Mesendoderm (in vitro differentiated cells): Measurements from ENCODE around the gene CPT2.

Experiments used
- DNase-seq: peaks from one replicate; pipeline ENCODE4 v3.0.0; 2013
- H2AK5ac ChIP-seq: 2 replicates; pipeline ENCODE4 v1.6.1; 2013; ENCODE audit warnings: low read length, inconsistent platforms
- H2BK120ac ChIP-seq: 2 replicates; pipeline ENCODE4 v1.6.1; 2013; ENCODE audit warnings: low read depth, mild to moderate bottlenecking, low read length, moderate library complexity, mixed read lengths
- H2BK15ac ChIP-seq: replicated peaks from 2 replicates; pipeline ENCODE4 v1.6.1; 2013; ENCODE audit warnings: low read depth, mild to moderate bottlenecking, moderate library complexity
- H2BK5ac ChIP-seq: 2 replicates; pipeline ENCODE4 v1.6.1; 2013; ENCODE audit warnings: low read length, inconsistent platforms
- H3K18ac ChIP-seq: 2 replicates; pipeline ENCODE4 v1.6.1; 2013; ENCODE audit warnings: mild to moderate bottlenecking, low read length, mixed read lengths
- H3K23ac ChIP-seq: one replicate; pipeline ENCODE4 v1.6.1; 2013; ENCODE audit warnings: low read length
- H3K27ac ChIP-seq: 2 replicates; pipeline ENCODE4 v1.5.1; 2013; ENCODE audit warnings: low read depth, mild to moderate bottlenecking, inconsistent platforms, low read length, moderate library complexity
- H3K27me3 ChIP-seq: 2 replicates; pipeline ENCODE4 v1.6.1; 2013; ENCODE audit warnings: low read length, control low read depth, mild to moderate bottlenecking, inconsistent platforms; ENCODE audit not compliant: insufficient read depth, poor library complexity
- H3K36me3 ChIP-seq: 2 replicates; pipeline ENCODE4 v1.6.1; 2013; ENCODE audit warnings: low read length, inconsistent platforms; ENCODE audit not compliant: control insufficient read depth, insufficient read depth
- H3K4ac ChIP-seq: one replicate; pipeline ENCODE4 v1.6.1; 2013; ENCODE audit warnings: low read depth, mild to moderate bottlenecking, low read length, moderate library complexity
- H3K4me1 ChIP-seq: 2 replicates; pipeline ENCODE4 v1.6.1; 2013; ENCODE audit warnings: low read depth, low read length, inconsistent platforms; ENCODE audit not compliant: control insufficient read depth
- H3K4me2 ChIP-seq: 2 replicates; pipeline ENCODE4 v1.6.1; 2013; ENCODE audit warnings: low read length
- H3K4me3 ChIP-seq: 2 replicates; pipeline ENCODE4 v1.5.1; 2013; ENCODE audit warnings: mild to moderate bottlenecking, low read length
- H3K56ac ChIP-seq: one replicate; pipeline ENCODE4 v1.6.1; 2013; ENCODE audit warnings: low read length
- H3K79me1 ChIP-seq: 2 replicates; pipeline ENCODE4 v1.6.1; 2013; ENCODE audit warnings: low read length, inconsistent platforms
- H3K79me2 ChIP-seq: 2 replicates; pipeline ENCODE4 v1.6.1; 2013; ENCODE audit warnings: mild to moderate bottlenecking, low read length; ENCODE audit not compliant: control insufficient read depth, insufficient read depth
- H3K9ac ChIP-seq: 2 replicates; pipeline ENCODE4 v1.6.1; 2013; ENCODE audit warnings: low read length, inconsistent platforms
- H4K5ac ChIP-seq: one replicate; pipeline ENCODE4 v1.6.1; 2013; ENCODE audit warnings: low read length
- H4K8ac ChIP-seq: one replicate; pipeline ENCODE4 v1.6.1; 2013; ENCODE audit warnings: low read depth, mild to moderate bottlenecking, control low read depth, low read length, moderate library complexity
- WGBS: extraction: QIAGEN DNeasy Blood & Tissue Kit; methylation state at CpG from one replicate; pipeline ENCODE4 v1.1.7; 2013; ENCODE audit warnings: low lambda C conversion rate, missing lambda C conversion rate; ENCODE audit not compliant: insufficient coverage; ENCODE audit errors: extremely low coverage; 5-methylcytosine and 5-hydroxymethylcytosine counted together

The CPT2 gene

GRCh38 chr1:53220171-53220961 is 23.7 kb downstream of the CPT2 start, which contains the start of gene CZIB:
Gene CZIB, minus strand, starts transcription at chr1:53220634. Its CDS starts 59 bp downstream, at chr1:53220575.
- H4K8ac ChIP-seq: no peak within 1 kb of the TSS
- peaks cover 2% of the 10 kb centered on the region for H3K79me1 ChIP-seq
- no peak within 1 kb of the TSS for H3K4ac ChIP-seq
- no CpG with 5 or more reads among the region's 61 CpGs for WGBS
- peak within 1 kb of the TSS; percentile 77 for H3K4me2 ChIP-seq
- DNase-seq: peak; percentile 96
- H2BK5ac ChIP-seq: peak within 1 kb of the TSS; percentile 28
- peak within 1 kb of the TSS; percentile 98 for H3K56ac ChIP-seq
- H3K4me1 ChIP-seq: peaks cover 4% of the 10 kb centered on the region
- H3K27ac ChIP-seq: peak within 1 kb of the TSS; percentile 55
- peak within 1 kb of the TSS; percentile 49 for H3K4me3 ChIP-seq
- peak within 1 kb of the TSS; percentile 74 for H3K23ac ChIP-seq
- H4K5ac ChIP-seq: no peak within 1 kb of the TSS
- H3K27me3 ChIP-seq: no peaks in the 10 kb centered on the region
- peak within 1 kb of the TSS; percentile 92 for H3K9ac ChIP-seq
- H3K79me2 ChIP-seq: no peaks in the 10 kb centered on the region
- H2BK15ac ChIP-seq: no peak within 1 kb of the TSS
- H3K18ac ChIP-seq: peak within 1 kb of the TSS; percentile 8
- no peak within 1 kb of the TSS for H2BK120ac ChIP-seq
- H3K36me3 ChIP-seq: peaks cover 3% of the 10 kb centered on the region
- H2AK5ac ChIP-seq: no peak within 1 kb of the TSS

GRCh38 chr1:53220962-53221286 is 24.3 kb downstream of the CPT2 start:
- DNase-seq: no peak
- no peaks in the 10 kb centered on the region for H3K27me3 ChIP-seq
- H2AK5ac ChIP-seq: no peak overlapping the region
- no peak overlapping the region for H3K18ac ChIP-seq
- no peak overlapping the region for H3K27ac ChIP-seq
- no peak overlapping the region for H2BK120ac ChIP-seq
- peak overlapping the region; percentile 30 for H3K4me3 ChIP-seq
- H3K79me1 ChIP-seq: peaks cover 2% of the 10 kb centered on the region
- H4K8ac ChIP-seq: no peak overlapping the region
- H3K56ac ChIP-seq: peak overlapping the region; percentile 98
- peaks cover 4% of the 10 kb centered on the region for H3K4me1 ChIP-seq
- H3K9ac ChIP-seq: peak overlapping the region; percentile 92
- H3K4me2 ChIP-seq: peak overlapping the region; percentile 77
- no peak overlapping the region for H2BK5ac ChIP-seq
- H3K4ac ChIP-seq: no peak overlapping the region
- no peak overlapping the region for H3K23ac ChIP-seq
- H2BK15ac ChIP-seq: no peak overlapping the region
- peaks cover 3% of the 10 kb centered on the region for H3K36me3 ChIP-seq
- no CpG with 5 or more reads among the region's 3 CpGs for WGBS
- no peaks in the 10 kb centered on the region for H3K79me2 ChIP-seq
- H4K5ac ChIP-seq: no peak overlapping the region

GRCh38 chr1:53237638-53238037 is 41.0 kb downstream of the CPT2 start:
- H3K18ac ChIP-seq: no peak overlapping the region
- H3K27ac ChIP-seq: no peak overlapping the region
- no peak overlapping the region for H4K8ac ChIP-seq
- H3K9ac ChIP-seq: peak overlapping the region; percentile 91
- H2BK120ac ChIP-seq: no peak overlapping the region
- H3K4ac ChIP-seq: no peak overlapping the region
- peak overlapping the region; percentile 72 for H3K4me2 ChIP-seq
- H3K79me1 ChIP-seq: peaks cover 15% of the 10 kb centered on the region
- no CpG with 5 or more reads among the region's 8 CpGs for WGBS
- H2AK5ac ChIP-seq: no peak overlapping the region
- H2BK15ac ChIP-seq: no peak overlapping the region
- DNase-seq: peak; percentile 30
- H3K56ac ChIP-seq: peak overlapping the region; percentile 96
- H3K36me3 ChIP-seq: peaks cover 2% of the 10 kb centered on the region
- H3K79me2 ChIP-seq: peaks cover 16% of the 10 kb centered on the region
- no peaks in the 10 kb centered on the region for H3K4me1 ChIP-seq
- no peaks in the 10 kb centered on the region for H3K27me3 ChIP-seq
- no peak overlapping the region for H3K23ac ChIP-seq
- no peak overlapping the region for H2BK5ac ChIP-seq
- peak overlapping the region; percentile 94 for H3K4me3 ChIP-seq
- H4K5ac ChIP-seq: no peak overlapping the region

- Histone ChIP-seq H3K79me1 (peaks cover 15% of the 10 kb centered on the region), H3K27ac (peak within 1 kb of the TSS; percentile 19), H2BK120ac (no peak within 1 kb of the TSS), H3K9ac (peak within 1 kb of the TSS; percentile 91), H3K4me1 (no peaks in the 10 kb centered on the region), H3K36me3 (no peaks in the 10 kb centered on the region), H3K4me3 (peak within 1 kb of the TSS; percentile 94), H2BK5ac (peak within 1 kb of the TSS; percentile 51), H4K5ac (peak within 1 kb of the TSS; percentile 59), H3K23ac (no peak within 1 kb of the TSS), H3K79me2 (peaks cover 16% of the 10 kb centered on the region), H3K56ac (peak within 1 kb of the TSS; percentile 96), H2AK5ac (peak within 1 kb of the TSS; percentile 37), H3K4ac (peak within 1 kb of the TSS; percentile 98), H3K18ac (peak within 1 kb of the TSS; percentile 33), H4K8ac (peak within 1 kb of the TSS; percentile 29), H3K4me2 (peak within 1 kb of the TSS; percentile 92), H2BK15ac (no peak within 1 kb of the TSS), H3K27me3 (no peaks in the 10 kb centered on the region)
- DNase-seq: peak; percentile 98
- WGBS: no CpG with 5 or more reads among the region's 64 CpGs
Measured at GRCh38 chr1:53238197-53239155, 41.9 kb downstream of the CPT2 start, which contains the start of gene MAGOH. Gene MAGOH, minus strand, starts transcription at chr1:53238518. Its CDS starts 70 bp downstream, at chr1:53238448.

GRCh38 chr1:53241828-53242227 is 45.2 kb downstream of the CPT2 start:
- H3K4me3 ChIP-seq: no peak overlapping the region
- no CpG with 5 or more reads among the region's 2 CpGs for WGBS
- H2BK120ac ChIP-seq: no peak overlapping the region
- H3K23ac ChIP-seq: no peak overlapping the region
- no peak overlapping the region for H2AK5ac ChIP-seq
- H3K27ac ChIP-seq: no peak overlapping the region
- no peak overlapping the region for H4K5ac ChIP-seq
- H3K4me2 ChIP-seq: no peak overlapping the region
- H3K4ac ChIP-seq: no peak overlapping the region
- no peak for DNase-seq
- H3K4me1 ChIP-seq: no peaks in the 10 kb centered on the region
- H3K9ac ChIP-seq: no peak overlapping the region
- peaks cover 10% of the 10 kb centered on the region for H3K79me2 ChIP-seq
- H3K27me3 ChIP-seq: no peaks in the 10 kb centered on the region
- H4K8ac ChIP-seq: no peak overlapping the region
- no peak overlapping the region for H3K18ac ChIP-seq
- H3K36me3 ChIP-seq: peaks cover 7% of the 10 kb centered on the region
- H3K56ac ChIP-seq: no peak overlapping the region
- H2BK5ac ChIP-seq: no peak overlapping the region
- peaks cover 7% of the 10 kb centered on the region for H3K79me1 ChIP-seq
- H2BK15ac ChIP-seq: no peak overlapping the region
